ENCODE results near the gene ALG10. TPM values are rescaled to one million over a fixed set of nuclear protein-coding genes. Genes with fewer than 3 reads are reported as not detected.
"Not testable (repeated sequence)": the region's sequence is repeated elsewhere in the genome, so short reads cannot be mapped to it uniquely, and the experiment has no call there.

The ALG10 gene
- 20.5 and 28.5 TPM in 2 replicates for total RNA-seq (ENCODE audit: low replicate concordance)

DNA sequence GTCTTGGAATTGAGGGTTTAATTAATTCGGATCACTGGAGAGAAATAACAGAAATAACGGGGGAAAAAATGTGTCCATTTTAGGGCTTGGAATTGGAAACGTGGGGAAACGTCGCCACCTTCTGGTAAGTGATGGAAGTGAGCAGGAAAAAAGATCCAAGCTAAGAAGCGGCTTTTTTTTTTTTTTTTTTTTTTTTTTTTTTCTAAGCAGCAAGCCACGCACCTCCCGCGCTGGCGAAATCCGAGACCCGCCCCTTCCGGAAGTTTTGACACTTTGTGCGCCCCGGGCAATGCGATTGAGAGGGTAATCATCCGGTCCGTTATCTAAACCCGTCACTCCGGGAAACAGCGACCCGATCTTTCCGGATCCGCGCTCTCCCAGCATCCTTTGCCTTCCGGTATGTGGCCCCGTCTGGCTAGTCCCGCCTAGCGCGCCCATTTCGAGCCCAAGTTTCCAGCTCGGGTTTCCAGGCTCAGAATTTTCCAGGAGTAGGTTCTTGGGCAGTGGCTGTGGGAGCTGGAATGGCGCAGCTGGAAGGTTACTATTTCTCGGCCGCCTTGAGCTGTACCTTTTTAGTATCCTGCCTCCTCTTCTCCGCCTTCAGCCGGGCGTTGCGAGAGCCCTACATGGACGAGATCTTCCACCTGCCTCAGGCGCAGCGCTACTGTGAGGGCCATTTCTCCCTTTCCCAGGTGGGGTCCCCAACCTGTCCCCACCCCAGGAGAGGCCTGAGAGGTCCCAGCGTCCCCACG is at the start of gene ALG10:
Gene ALG10, plus strand, starts transcription at position 418 of the 752 bp plus-strand sequence. Its CDS starts 104 bp downstream, at position 522.
- peaks cover 3% of the 10 kb centered on the region for H3F3A ChIP-seq (ENCODE audit: low read depth)
- peaks cover 15% of the 10 kb centered on the region for H3K79me2 ChIP-seq (ENCODE audit: low read depth)
- peak within 1 kb of the TSS; percentile 72 for H3K4me3 ChIP-seq
- Mint-ChIP-seq H3K36me3 (peaks cover 3% of the 10 kb centered on the region), H3K4me3 (peak within 1 kb of the TSS; percentile 97), H3K9me3 (no peaks in the 10 kb centered on the region), H3K27me3 (ENCODE audit: insufficient read depth, low read depth) (peaks cover 2% of the 10 kb centered on the region), H3K27ac (peak within 1 kb of the TSS; percentile 98), H3K4me1 (peaks cover 10% of the 10 kb centered on the region)
- H3K27me3 ChIP-seq: no peaks in the 10 kb centered on the region
- peak; percentile 97 for DNase-seq (ENCODE audit: low spot score)
- H3K9me3 ChIP-seq (ENCODE audit: low read depth): no peaks in the 10 kb centered on the region
- no peaks in the 10 kb centered on the region for H3K36me3 ChIP-seq
- H3K9ac ChIP-seq: peak within 1 kb of the TSS; percentile 84
- peak within 1 kb of the TSS; percentile 98 for H2AFZ ChIP-seq (replicated peaks)
- H3K27ac ChIP-seq: peak within 1 kb of the TSS; percentile 68
- no peak for TF ChIP-seq EZH2phosphoT487 (IDR thresholded peaks at IDR 0.05)
- peak; percentile 67 for TF ChIP-seq CTCF (IDR thresholded peaks at IDR 0.05)
- H3K4me1 ChIP-seq: no peaks in the 10 kb centered on the region
- H4K20me1 ChIP-seq (ENCODE audit: low read depth): no peaks in the 10 kb centered on the region
- H3K4me2 ChIP-seq: peak within 1 kb of the TSS; percentile 98

DNA sequence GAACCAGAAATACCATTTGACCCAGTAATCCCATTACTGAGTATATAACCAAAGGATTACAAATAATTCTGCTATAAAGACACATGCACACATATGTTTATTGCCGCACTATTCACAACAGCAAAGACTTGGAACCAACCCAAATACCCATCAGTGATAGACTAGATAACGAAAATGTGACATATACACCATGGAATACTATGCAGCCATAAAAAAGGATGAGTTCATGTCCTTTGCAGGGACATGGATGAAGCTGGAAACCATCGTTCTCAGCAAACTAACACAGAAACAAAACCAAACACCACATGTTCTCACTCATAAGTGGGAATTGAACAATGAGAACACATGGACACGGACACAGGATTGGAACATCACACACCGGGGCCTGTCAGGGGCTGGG is 49.4 kb upstream of the ALG10 start:
- not testable (repeated sequence) for H3K36me3 Mint-ChIP-seq; H3F3A ChIP-seq (ENCODE audit: low read depth); H3K9ac ChIP-seq; H3K27me3 Mint-ChIP-seq (ENCODE audit: insufficient read depth, low read depth); H3K79me2 ChIP-seq (ENCODE audit: low read depth); H3K9me3 ChIP-seq (ENCODE audit: low read depth); H3K27ac Mint-ChIP-seq; H3K9me3 Mint-ChIP-seq; H3K4me1 Mint-ChIP-seq; H3K4me3 Mint-ChIP-seq; H3K27ac ChIP-seq; H4K20me1 ChIP-seq (ENCODE audit: low read depth); H3K27me3 ChIP-seq; DNase-seq (ENCODE audit: low spot score); H2AFZ ChIP-seq (replicated peaks); H3K4me1 ChIP-seq; H3K4me3 ChIP-seq; H3K4me2 ChIP-seq; H3K36me3 ChIP-seq

GRCh38 chr12:33977887-33978286 is 44.4 kb upstream of the ALG10 start:
- H3K9me3 Mint-ChIP-seq: peaks cover 2% of the 10 kb centered on the region
- TF ChIP-seq CTCF (IDR thresholded peaks at IDR 0.05) (no peak), EZH2 (IDR thresholded peaks at IDR 0.05) (no peak), EZH2phosphoT487 (IDR thresholded peaks at IDR 0.05) (no peak)

DNA sequence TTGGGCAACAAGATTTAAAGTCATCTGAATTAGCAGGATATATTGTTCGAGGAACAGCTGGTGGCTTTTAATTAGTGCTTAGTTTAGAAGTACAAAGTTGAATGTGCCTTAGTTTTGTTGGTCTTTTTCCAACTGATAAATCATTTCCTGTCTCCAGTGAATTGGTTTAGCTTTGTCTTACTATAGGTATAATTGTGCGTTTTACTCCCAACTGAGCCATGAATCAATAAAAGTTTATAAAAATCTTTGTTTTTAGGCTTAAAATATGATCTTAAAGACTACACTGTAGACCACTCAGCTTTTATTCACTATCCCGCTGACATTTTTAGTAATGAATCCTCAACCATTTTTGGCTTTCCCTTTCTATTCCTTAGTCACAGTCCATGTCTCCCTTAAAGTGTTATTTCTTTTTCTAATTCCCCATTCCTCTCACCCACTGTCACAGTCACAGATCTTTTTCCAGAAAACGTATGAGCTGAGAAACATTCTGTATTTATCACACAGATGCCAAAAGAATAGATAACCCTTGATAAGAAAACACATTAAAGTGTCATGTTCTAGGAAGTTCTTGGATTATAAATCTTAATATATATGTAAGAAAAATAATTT is 34.0 kb upstream of the ALG10 start:
- H3K27ac Mint-ChIP-seq: no peak overlapping the region
- H3F3A ChIP-seq (ENCODE audit: low read depth): no peaks in the 10 kb centered on the region
- H3K79me2 ChIP-seq (ENCODE audit: low read depth): no peaks in the 10 kb centered on the region
- no peak overlapping the region for H2AFZ ChIP-seq (replicated peaks)
- no peak for DNase-seq (ENCODE audit: low spot score)
- no peak overlapping the region for H3K4me3 ChIP-seq
- no peaks in the 10 kb centered on the region for H3K4me1 ChIP-seq
- H3K4me2 ChIP-seq: no peak overlapping the region
- no peaks in the 10 kb centered on the region for H3K36me3 Mint-ChIP-seq
- no peak overlapping the region for H3K9ac ChIP-seq
- no peak overlapping the region for H3K27ac ChIP-seq
- H3K36me3 ChIP-seq: no peaks in the 10 kb centered on the region
- no peaks in the 10 kb centered on the region for H3K9me3 Mint-ChIP-seq
- no peaks in the 10 kb centered on the region for H3K4me1 Mint-ChIP-seq
- H3K9me3 ChIP-seq (ENCODE audit: low read depth): no peaks in the 10 kb centered on the region
- TF ChIP-seq EZH2phosphoT487 (IDR thresholded peaks at IDR 0.05) (no peak), CTCF (IDR thresholded peaks at IDR 0.05) (no peak), EZH2 (IDR thresholded peaks at IDR 0.05) (no peak)
- no peaks in the 10 kb centered on the region for H3K27me3 Mint-ChIP-seq (ENCODE audit: insufficient read depth, low read depth)
- no peak overlapping the region for H3K4me3 Mint-ChIP-seq
- no peaks in the 10 kb centered on the region for H4K20me1 ChIP-seq (ENCODE audit: low read depth)
- H3K27me3 ChIP-seq: no peaks in the 10 kb centered on the region

More at GRCh38 chr12:33977887-33978286, 44.4 kb upstream of the ALG10 start:
- Mint-ChIP-seq H3K4me3 (no peak overlapping the region), H3K27me3 (ENCODE audit: insufficient read depth, low read depth) (peaks cover 2% of the 10 kb centered on the region), H3K27ac (no peak overlapping the region), H3K36me3 (no peaks in the 10 kb centered on the region), H3K4me1 (no peaks in the 10 kb centered on the region)
- no peaks in the 10 kb centered on the region for H3K9me3 ChIP-seq (ENCODE audit: low read depth)
- H3F3A ChIP-seq (ENCODE audit: low read depth): no peaks in the 10 kb centered on the region
- H3K27ac ChIP-seq: no peak overlapping the region
- H3K79me2 ChIP-seq (ENCODE audit: low read depth): no peaks in the 10 kb centered on the region
- no peak overlapping the region for H2AFZ ChIP-seq (replicated peaks)
- DNase-seq (ENCODE audit: low spot score): no peak
- no peak overlapping the region for H3K9ac ChIP-seq
- H3K36me3 ChIP-seq: no peaks in the 10 kb centered on the region
- no peaks in the 10 kb centered on the region for H4K20me1 ChIP-seq (ENCODE audit: low read depth)
- H3K4me1 ChIP-seq: no peaks in the 10 kb centered on the region
- no peak overlapping the region for H3K4me2 ChIP-seq
- H3K27me3 ChIP-seq: no peaks in the 10 kb centered on the region
- no peak overlapping the region for H3K4me3 ChIP-seq
